Brain microvascular endothelial cell (primary cell): Measurements from ENCODE around the gene REV1.

Experiments
- DNase-seq: peaks from one replicate; pipeline ENCODE4 v3.0.0-alpha.2; 2020
- H3K27ac ChIP-seq: fragments of 250-450 bp; sonication (Bioruptor Pico); 2 replicates; pipeline ENCODE4 v1.5.1; 2020; ENCODE audit warnings: mild to moderate bottlenecking, moderate library complexity
- H3K27me3 ChIP-seq: fragments of 250-450 bp; sonication (Bioruptor Pico); replicated peaks from 2 replicates; pipeline ENCODE4 v1.5.1; 2020; ENCODE audit warnings: mild to moderate bottlenecking
- H3K36me3 ChIP-seq: fragments of 250-450 bp; sonication (Bioruptor Pico); replicated peaks from 2 replicates; pipeline ENCODE4 v1.5.1; 2020; ENCODE audit warnings: mild to moderate bottlenecking
- H3K4me3 ChIP-seq: 2 replicates; pipeline ENCODE4 v1.5.1; 2011; ENCODE audit warnings: low read depth, mild to moderate bottlenecking, control low read depth, low read length, moderate library complexity
- in situ Hi-C: cut with HindIII; loops from 2 replicates; pipeline ENCODE4 v1.10.0; 2017; ENCODE audit warnings: low sequenced_read_pairs, low pct_ligation_motif_present
- TF ChIP-seq, protein P1 (sequence below): IDR thresholded peaks from 2 replicates; pipeline ENCODE4 v1.5.1; 2011; ENCODE audit warnings: low read depth, mild to moderate bottlenecking, moderate library complexity, low read length, control low read depth, inconsistent platforms; ENCODE audit errors: missing control alignments

Gene REV1

DNA sequence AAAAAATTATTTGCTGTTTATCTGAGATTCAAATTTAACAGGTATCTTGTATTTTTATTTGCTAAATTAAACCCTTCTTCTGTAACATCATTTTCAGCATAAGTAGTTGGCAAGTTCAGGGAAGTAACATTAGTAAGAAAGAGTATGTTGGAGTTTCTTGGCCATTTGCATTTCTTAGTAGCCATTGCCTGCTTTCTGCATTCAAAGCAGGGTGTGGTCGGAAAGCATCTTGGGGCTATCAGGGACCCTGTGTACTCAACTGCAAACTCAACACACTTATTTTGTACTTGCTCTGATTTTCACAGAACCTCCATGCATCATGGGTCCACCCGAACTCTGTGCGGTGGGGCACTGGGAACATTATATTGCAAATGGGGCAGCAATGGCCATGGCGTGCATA is 30.4 kb upstream of the REV1 start:
- no peak for DNase-seq
- Histone ChIP-seq H3K36me3 (no peaks in the 10 kb centered on the region), H3K27ac (no peak overlapping the region), H3K4me3 (no peak overlapping the region), H3K27me3 (no peaks in the 10 kb centered on the region)
- in situ Hi-C loops, result no loop called here
- TF ChIP-seq, protein P1, sequence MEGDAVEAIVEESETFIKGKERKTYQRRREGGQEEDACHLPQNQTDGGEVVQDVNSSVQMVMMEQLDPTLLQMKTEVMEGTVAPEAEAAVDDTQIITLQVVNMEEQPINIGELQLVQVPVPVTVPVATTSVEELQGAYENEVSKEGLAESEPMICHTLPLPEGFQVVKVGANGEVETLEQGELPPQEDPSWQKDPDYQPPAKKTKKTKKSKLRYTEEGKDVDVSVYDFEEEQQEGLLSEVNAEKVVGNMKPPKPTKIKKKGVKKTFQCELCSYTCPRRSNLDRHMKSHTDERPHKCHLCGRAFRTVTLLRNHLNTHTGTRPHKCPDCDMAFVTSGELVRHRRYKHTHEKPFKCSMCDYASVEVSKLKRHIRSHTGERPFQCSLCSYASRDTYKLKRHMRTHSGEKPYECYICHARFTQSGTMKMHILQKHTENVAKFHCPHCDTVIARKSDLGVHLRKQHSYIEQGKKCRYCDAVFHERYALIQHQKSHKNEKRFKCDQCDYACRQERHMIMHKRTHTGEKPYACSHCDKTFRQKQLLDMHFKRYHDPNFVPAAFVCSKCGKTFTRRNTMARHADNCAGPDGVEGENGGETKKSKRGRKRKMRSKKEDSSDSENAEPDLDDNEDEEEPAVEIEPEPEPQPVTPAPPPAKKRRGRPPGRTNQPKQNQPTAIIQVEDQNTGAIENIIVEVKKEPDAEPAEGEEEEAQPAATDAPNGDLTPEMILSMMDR, result no peak

DNA sequence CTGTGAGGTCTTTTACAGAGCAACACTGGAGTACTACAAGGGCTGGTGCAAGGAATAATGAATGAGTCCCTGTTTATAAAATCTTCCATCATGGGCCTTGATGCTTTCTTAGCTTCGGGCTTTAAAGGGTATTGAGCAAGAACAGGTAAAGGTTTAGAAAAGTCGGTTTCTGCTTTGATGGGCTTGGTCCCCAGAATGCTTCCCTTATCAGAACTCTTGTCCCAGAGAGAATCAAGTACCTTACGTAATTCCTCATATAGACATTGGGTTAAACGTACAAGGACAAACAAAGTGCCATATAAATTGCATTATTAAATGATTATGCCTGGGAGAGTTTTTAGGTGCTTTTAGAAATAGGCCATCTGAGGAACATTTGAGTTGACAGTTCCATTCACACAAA is 24.5 kb upstream of the REV1 start:
- no peak for DNase-seq
- H3K27me3 ChIP-seq, result no peaks in the 10 kb centered on the region
- TF ChIP-seq, protein P1, result no peak
- no peak overlapping the region for H3K4me3 ChIP-seq
- no peak overlapping the region for H3K27ac ChIP-seq
- H3K36me3 ChIP-seq, result no peaks in the 10 kb centered on the region
- in situ Hi-C loops, result no loop called here

DNA sequence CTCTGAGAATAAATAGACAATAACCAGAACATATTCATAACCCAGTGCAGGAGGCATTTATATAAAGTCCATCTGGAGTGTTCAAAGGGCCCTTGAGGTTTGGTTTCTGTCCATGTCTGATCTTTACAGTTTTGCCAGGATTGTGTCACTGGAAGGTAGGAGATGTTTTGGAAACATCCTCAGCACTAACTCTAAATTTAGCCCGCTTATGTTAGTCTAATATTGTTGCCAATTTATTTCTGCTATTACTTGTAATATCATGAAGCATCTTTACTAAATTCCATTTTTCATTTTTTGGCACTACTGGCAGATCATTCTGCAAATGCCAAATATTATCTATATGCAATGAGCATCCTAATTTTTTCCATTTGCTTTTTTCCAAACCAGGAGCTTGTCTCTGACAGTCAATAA is 22.4 kb upstream of the REV1 start:
- Histone ChIP-seq H3K36me3 (no peaks in the 10 kb centered on the region), H3K4me3 (no peak overlapping the region), H3K27ac (no peak overlapping the region), H3K27me3 (no peaks in the 10 kb centered on the region)
- in situ Hi-C loops, result no loop called here
- TF ChIP-seq, protein P1, result no peak
- DNase-seq, result no peak

DNA sequence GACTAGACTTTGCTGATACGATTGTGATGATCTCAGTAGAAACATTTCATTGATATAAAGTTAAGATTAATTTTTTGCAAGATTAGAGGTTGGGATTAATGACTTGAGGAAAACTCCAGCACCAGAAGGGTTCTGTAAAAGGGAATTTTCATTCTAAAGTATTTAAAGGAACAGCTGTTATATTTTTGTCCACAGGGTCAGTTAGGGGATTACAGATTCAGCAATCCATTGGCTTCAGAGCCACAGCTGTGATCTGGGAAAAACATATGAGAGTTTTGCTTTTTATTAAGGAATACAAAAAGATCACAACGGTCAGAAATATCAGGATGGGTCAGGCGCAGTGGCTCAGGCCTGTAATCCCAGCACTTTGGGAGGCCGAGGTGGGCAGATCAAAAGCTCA is 19.6 kb upstream of the REV1 start:
- in situ Hi-C loops, result no loop called here
- Histone ChIP-seq H3K27ac (no peak overlapping the region), H3K36me3 (no peaks in the 10 kb centered on the region), H3K27me3 (no peaks in the 10 kb centered on the region), H3K4me3 (no peak overlapping the region)
- TF ChIP-seq, protein P1, result no peak
- DNase-seq, result no peak

DNA sequence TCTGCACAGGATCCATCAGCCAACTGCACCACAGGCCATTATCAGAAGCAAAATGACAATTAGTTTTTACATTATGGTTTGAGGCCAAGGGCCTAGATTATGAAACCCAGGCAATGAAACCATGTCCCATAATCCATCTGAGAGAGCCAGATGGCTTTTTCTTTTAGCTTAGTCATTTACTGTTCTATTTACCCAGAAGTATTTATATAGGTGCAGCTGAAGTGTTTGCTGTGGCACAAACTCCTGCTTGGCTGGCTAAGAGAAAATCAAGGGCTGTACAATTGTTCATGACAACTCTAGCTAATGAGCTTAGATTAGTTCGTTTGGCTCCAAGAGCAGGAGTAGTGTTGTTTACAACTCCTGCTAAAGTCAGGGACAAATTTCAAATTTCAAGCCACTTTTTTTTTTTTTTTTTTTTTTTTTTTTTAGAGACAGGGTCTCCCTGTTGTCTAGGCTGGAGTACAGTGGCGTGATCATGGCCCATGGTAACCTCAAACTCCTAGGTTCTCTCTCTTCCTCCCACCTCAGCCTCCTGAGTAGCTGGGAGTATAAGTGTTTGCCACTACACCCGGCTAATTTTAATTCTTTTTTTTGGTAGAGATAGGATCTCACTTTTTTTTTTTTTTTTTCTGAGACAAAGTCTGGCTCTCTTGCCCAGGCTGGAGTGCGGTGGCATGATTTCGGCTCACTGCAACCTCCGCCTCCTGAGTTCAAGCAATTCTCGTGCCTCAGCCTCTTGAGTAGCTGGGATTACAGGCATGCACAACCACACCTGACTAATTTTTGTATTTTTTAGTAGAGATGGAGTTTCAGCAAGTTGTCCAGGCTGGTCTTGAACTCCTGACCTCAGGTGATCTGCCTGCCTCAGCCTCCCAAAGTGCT is 18.4 kb upstream of the REV1 start:
- in situ Hi-C loops, result no loop called here
- Histone ChIP-seq H3K4me3 (no peak overlapping the region), H3K36me3 (no peaks in the 10 kb centered on the region), H3K27me3 (no peaks in the 10 kb centered on the region), H3K27ac (no peak overlapping the region)
- no peak for DNase-seq
- TF ChIP-seq, protein P1, result no peak
